ENCODE results near the gene C1orf159.
A peak's percentile ranks its signal among the peaks of the same experiment; 100 is the strongest.

The C1orf159 gene

DNA sequence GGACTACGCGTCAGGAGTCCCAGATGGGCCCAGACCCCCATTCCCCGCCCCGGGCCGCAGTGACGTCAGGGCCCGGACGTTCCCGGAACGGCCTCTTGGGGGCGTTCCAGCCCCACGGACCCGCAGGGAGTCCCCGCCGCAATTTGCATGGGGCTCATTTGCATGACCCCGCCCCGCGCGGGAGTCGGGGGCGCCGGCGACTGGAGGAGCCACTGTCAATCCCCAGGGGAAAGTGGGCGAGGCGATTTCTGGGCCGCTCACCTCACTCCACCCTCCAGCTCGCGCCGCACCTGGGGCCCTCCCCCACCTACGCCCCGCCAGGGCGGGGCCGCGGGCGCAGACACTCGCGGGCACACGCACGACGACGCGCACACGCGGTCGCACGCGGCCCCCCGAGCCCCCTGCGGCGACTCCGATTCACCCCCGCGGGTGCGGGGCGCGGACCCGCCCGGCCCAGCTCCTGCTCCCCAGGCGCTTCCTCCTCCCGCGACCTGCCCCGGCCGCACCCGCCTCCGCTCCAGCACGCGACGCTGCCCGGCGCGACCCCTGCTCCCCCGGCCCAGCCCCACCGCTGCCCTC, 82.8 kb downstream of the C1orf159 start:
- peak; percentile 95 for DNase-seq

DNA sequence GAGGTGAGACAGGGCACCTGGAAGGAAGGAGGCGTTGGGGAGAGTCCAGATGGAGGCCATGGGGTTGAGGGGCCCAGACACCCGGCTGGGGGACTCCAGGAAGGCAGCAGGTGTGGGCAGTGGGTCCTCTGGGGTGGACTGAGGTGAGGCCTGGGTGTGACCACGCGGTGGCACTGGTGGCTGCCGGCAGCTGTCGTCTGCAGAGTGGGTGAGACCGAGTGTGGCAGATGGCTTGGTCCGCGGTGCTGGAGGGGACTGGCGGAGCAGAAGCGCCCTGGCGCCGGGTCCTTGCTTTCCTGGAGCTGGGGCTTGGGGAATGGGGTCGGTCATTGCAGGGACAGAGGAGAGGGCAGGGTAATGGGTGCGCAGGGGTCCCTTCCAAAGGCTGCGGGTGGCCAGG, 83.5 kb downstream of the C1orf159 start:
- no peak for DNase-seq

Measured in activated effector memory CD4-positive, alpha-beta T cell treated with anti-CD3 and anti-CD28 coated beads, Interleukin-2, amount 50 U/mL, for 16 hours (primary cell).